Measurements from ENCODE around the gene KRTAP5-7.
"Not testable (repeated sequence)": the region's sequence is repeated elsewhere in the genome, so short reads cannot be mapped to it uniquely, and the experiment has no call there.

The KRTAP5-7 gene

GRCh38 chr11:71567633-71568032, 40.6 kb downstream of the KRTAP5-7 start:
- H3K27me3 ChIP-seq (ENCODE audit: low read length); H3K79me2 ChIP-seq (ENCODE audit: insufficient read depth, low read length); H3K9ac ChIP-seq (ENCODE audit: low read length); H3F3A ChIP-seq (ENCODE audit: insufficient read depth); H2AFZ ChIP-seq (ENCODE audit: low read depth, low read length, severe bottlenecking); H3K27ac ChIP-seq (ENCODE audit: low read depth, low read length); H3K9me2 ChIP-seq (replicated peaks; ENCODE audit: insufficient read depth, low read length); H3K4me3 ChIP-seq (ENCODE audit: insufficient read depth, low read length, poor library complexity, severe bottlenecking); H3K4me2 ChIP-seq (ENCODE audit: low read depth, low read length, poor library complexity, severe bottlenecking); H4K20me1 ChIP-seq (ENCODE audit: low read depth, low read length); H3K36me3 ChIP-seq (ENCODE audit: low read length); H3K9me3 ChIP-seq (ENCODE audit: insufficient read depth, low read length): not testable (repeated sequence)

DNA sequence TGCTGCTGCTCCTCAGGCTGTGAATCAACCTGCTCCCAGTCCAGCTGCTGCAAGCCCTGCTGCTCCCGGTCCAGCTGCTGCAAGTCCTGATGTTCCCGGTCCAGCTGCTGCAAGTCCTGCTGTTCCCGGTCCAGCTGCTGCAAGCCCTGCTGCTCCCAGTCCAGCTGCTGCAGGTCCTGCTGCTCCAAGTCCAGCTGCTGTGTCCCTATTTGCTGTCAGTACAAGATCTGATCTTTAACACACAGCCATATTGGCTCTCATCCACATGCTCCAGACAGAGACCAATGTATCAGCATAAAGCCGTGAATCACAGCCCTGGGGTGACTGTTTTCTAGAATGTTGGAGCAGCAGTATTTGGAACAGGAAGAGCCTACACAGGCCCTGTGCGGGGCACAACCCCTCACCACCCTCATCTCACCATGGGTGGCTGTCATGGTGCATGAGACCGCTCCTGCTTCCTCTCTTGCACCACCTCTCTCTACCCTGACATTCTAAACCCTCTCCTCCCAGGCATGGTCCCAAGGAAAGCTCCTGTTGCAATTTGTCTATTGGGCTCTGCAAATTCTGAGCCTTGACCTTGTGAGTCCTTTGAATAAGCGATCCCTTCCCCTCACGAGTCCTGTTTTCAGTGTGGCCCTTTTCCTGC, 41.8 kb downstream of the KRTAP5-7 start:
- TF ChIP-seq CTCF (IDR thresholded peaks at IDR 0.05; ENCODE audit: insufficient read depth, low read length, poor library complexity, severe bottlenecking) (no peak), EZH2phosphoT487 (conservative IDR thresholded peaks at IDR 0.05; ENCODE audit: low read length) (no peak)
- Histone ChIP-seq H3K9me2 (replicated peaks; ENCODE audit: insufficient read depth, low read length) (no peaks in the 10 kb centered on the region), H3K4me2 (ENCODE audit: low read depth, low read length, poor library complexity, severe bottlenecking) (no peak overlapping the region)

DNA sequence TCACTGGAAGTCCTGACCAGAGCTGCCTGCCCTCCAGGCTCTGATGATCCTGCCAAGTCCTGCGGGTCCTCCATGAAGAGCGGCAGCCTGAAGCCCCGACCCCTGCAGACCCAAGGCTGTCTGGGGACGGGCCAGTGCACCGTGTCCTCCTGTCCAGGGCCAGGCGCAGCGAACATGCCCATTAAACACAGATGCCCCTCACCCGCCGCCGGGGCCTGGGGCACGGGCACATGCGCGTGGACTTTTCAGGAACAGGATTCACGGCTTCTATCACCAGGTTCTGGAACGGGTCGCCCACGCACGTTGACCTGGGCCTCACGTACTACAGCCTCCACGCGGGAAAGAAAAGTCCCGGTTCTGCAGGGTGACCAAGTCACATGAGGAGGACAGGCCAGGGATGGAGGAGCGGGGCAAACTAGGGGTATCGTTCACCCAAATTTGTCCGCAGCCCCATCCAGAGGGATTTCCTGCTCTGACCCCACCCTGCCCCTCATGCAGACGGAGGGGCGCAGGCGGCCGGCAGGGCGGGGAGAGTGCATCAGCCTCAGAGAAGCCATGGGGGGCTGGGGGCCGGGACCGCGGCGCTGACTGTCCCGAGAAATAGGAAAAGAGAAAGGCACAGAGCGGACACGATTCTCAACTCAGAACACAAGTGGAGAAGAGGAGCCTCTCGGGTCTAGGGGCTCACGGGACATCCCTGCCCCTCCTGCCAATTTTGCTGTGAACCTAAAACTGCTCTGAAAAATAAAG, 44.2 kb downstream of the KRTAP5-7 start:
- not testable (repeated sequence) for H3K27me3 ChIP-seq (ENCODE audit: low read length); H3K27ac ChIP-seq (ENCODE audit: low read depth, low read length); H3K79me2 ChIP-seq (ENCODE audit: insufficient read depth, low read length)

More for the DNA sequence above, 41.8 kb downstream of the KRTAP5-7 start:
- Histone ChIP-seq H3K27ac (ENCODE audit: low read depth, low read length) (no peak overlapping the region), H3K79me2 (ENCODE audit: insufficient read depth, low read length) (no peaks in the 10 kb centered on the region), H3F3A (ENCODE audit: insufficient read depth) (no peaks in the 10 kb centered on the region), H3K4me3 (ENCODE audit: insufficient read depth, low read length, poor library complexity, severe bottlenecking) (no peak overlapping the region), H2AFZ (ENCODE audit: low read depth, low read length, severe bottlenecking) (no peak overlapping the region), H4K20me1 (ENCODE audit: low read depth, low read length) (no peaks in the 10 kb centered on the region), H3K9ac (ENCODE audit: low read length) (no peak overlapping the region), H3K36me3 (ENCODE audit: low read length) (no peaks in the 10 kb centered on the region), H3K27me3 (ENCODE audit: low read length) (no peaks in the 10 kb centered on the region), H3K9me3 (ENCODE audit: insufficient read depth, low read length) (no peaks in the 10 kb centered on the region)

GRCh38 chr11:71572811-71573210, 45.7 kb downstream of the KRTAP5-7 start:
- H3K9me3 ChIP-seq (ENCODE audit: insufficient read depth, low read length): no peaks in the 10 kb centered on the region
- no peaks in the 10 kb centered on the region for H3K27me3 ChIP-seq (ENCODE audit: low read length)
- H3K79me2 ChIP-seq (ENCODE audit: insufficient read depth, low read length): no peaks in the 10 kb centered on the region
- H2AFZ ChIP-seq (ENCODE audit: low read depth, low read length, severe bottlenecking): no peak overlapping the region
- no peaks in the 10 kb centered on the region for H3F3A ChIP-seq (ENCODE audit: insufficient read depth)
- H3K27ac ChIP-seq (ENCODE audit: low read depth, low read length): no peak overlapping the region
- H3K36me3 ChIP-seq (ENCODE audit: low read length): no peaks in the 10 kb centered on the region
- H3K4me2 ChIP-seq (ENCODE audit: low read depth, low read length, poor library complexity, severe bottlenecking): no peak overlapping the region
- no peaks in the 10 kb centered on the region for H4K20me1 ChIP-seq (ENCODE audit: low read depth, low read length)
- TF ChIP-seq CTCF (IDR thresholded peaks at IDR 0.05; ENCODE audit: insufficient read depth, low read length, poor library complexity, severe bottlenecking) (no peak), EZH2phosphoT487 (conservative IDR thresholded peaks at IDR 0.05; ENCODE audit: low read length) (no peak)
- no peak overlapping the region for H3K9ac ChIP-seq (ENCODE audit: low read length)
- H3K9me2 ChIP-seq (replicated peaks; ENCODE audit: insufficient read depth, low read length): no peaks in the 10 kb centered on the region
- no peak overlapping the region for H3K4me3 ChIP-seq (ENCODE audit: insufficient read depth, low read length, poor library complexity, severe bottlenecking)

More for the DNA sequence above, 44.2 kb downstream of the KRTAP5-7 start:
- H2AFZ ChIP-seq (ENCODE audit: low read depth, low read length, severe bottlenecking); H3K4me3 ChIP-seq (ENCODE audit: insufficient read depth, low read length, poor library complexity, severe bottlenecking); H3K36me3 ChIP-seq (ENCODE audit: low read length); H3F3A ChIP-seq (ENCODE audit: insufficient read depth); H3K9ac ChIP-seq (ENCODE audit: low read length); H4K20me1 ChIP-seq (ENCODE audit: low read depth, low read length); H3K9me2 ChIP-seq (replicated peaks; ENCODE audit: insufficient read depth, low read length); H3K4me2 ChIP-seq (ENCODE audit: low read depth, low read length, poor library complexity, severe bottlenecking); H3K9me3 ChIP-seq (ENCODE audit: insufficient read depth, low read length): not testable (repeated sequence)
